DOHH2 (cell line): ENCODE measurements around the gene EMID1.

Experiments
- H3F3A ChIP-seq: fragments of 200-600 bp; sonication (generic), shearing (Covaris generic); 2 replicates; pipeline ENCODE4 v1.6.0; 2016; ENCODE audit warnings: antibody characterized with exemption, mild to moderate bottlenecking; ENCODE audit not compliant: control insufficient read depth, insufficient read depth
- H3K27ac ChIP-seq: fragments of 200-600 bp; sonication (generic); 2 replicates; pipeline ENCODE4 v1.5.1; 2014; ENCODE audit warnings: low read depth, mild to moderate bottlenecking, low read length, moderate library complexity
- H3K27me3 ChIP-seq: fragments of 200-600 bp; sonication (generic); 2 replicates; pipeline ENCODE4 v1.6.1; 2014; ENCODE audit warnings: mild to moderate bottlenecking, low read length, mixed read lengths; ENCODE audit not compliant: control insufficient read depth
- H3K36me3 ChIP-seq: fragments of 200-600 bp; sonication (generic); 2 replicates; pipeline ENCODE4 v1.6.1; 2014; ENCODE audit warnings: mild to moderate bottlenecking, low read length, moderate library complexity, mixed read lengths; ENCODE audit not compliant: control insufficient read depth
- H3K4me1 ChIP-seq: fragments of 200-600 bp; sonication (generic); 2 replicates; pipeline ENCODE4 v1.6.1; 2014; ENCODE audit warnings: mild to moderate bottlenecking, low read length, mixed read lengths; ENCODE audit not compliant: control insufficient read depth
- H3K4me2 ChIP-seq: fragments of 200-600 bp; sonication (generic); 2 replicates; pipeline ENCODE4 v1.6.0; 2014; ENCODE audit warnings: mild to moderate bottlenecking, low read length, moderate library complexity
- H3K4me3 ChIP-seq: fragments of 200-600 bp; sonication (generic); 2 replicates; pipeline ENCODE4 v1.5.1; 2014; ENCODE audit warnings: mild to moderate bottlenecking, low read length, mixed read lengths
- H3K79me2 ChIP-seq: fragments of 200-600 bp; sonication (generic); 2 replicates; pipeline ENCODE4 v1.6.1; 2014; ENCODE audit warnings: mild to moderate bottlenecking, low read length, mixed read lengths; ENCODE audit not compliant: control insufficient read depth
- H3K9me2 ChIP-seq: fragments of 200-600 bp; sonication (generic); replicated peaks from 2 replicates; pipeline ENCODE4 v1.6.1; 2014; ENCODE audit warnings: mild to moderate bottlenecking, low read length, mixed read lengths; ENCODE audit not compliant: control insufficient read depth
- H3K9me3 ChIP-seq: fragments of 200-600 bp; sonication (generic); 2 replicates; pipeline ENCODE4 v1.6.1; 2014; ENCODE audit warnings: antibody characterized with exemption, low read length, mixed read lengths; ENCODE audit not compliant: control insufficient read depth, insufficient read depth
- H4K20me1 ChIP-seq: fragments of 200-600 bp; sonication (generic); 2 replicates; pipeline ENCODE4 v1.6.0; 2014; ENCODE audit warnings: low read depth, mild to moderate bottlenecking, antibody characterized with exemption, low read length, moderate library complexity; ENCODE audit not compliant: control insufficient read depth, insufficient read depth
- CTCF ChIP-seq: fragments of 200-600 bp; sonication (generic); IDR thresholded peaks from one replicate; pipeline ENCODE4 v1.5.1; 2014; ENCODE audit warnings: antibody characterized with exemption, mild to moderate bottlenecking, low read depth, low read length; ENCODE audit not compliant: poor library complexity, severe bottlenecking
- EZH2phosphoT487 ChIP-seq: fragments of 200-600 bp; sonication (generic); IDR thresholded peaks from 2 replicates; pipeline ENCODE4 v1.6.1; 2017; ENCODE audit warnings: borderline replicate concordance, mild to moderate bottlenecking, antibody characterized with exemption, low read length, moderate library complexity, mixed read lengths

EMID1 gene

DNA sequence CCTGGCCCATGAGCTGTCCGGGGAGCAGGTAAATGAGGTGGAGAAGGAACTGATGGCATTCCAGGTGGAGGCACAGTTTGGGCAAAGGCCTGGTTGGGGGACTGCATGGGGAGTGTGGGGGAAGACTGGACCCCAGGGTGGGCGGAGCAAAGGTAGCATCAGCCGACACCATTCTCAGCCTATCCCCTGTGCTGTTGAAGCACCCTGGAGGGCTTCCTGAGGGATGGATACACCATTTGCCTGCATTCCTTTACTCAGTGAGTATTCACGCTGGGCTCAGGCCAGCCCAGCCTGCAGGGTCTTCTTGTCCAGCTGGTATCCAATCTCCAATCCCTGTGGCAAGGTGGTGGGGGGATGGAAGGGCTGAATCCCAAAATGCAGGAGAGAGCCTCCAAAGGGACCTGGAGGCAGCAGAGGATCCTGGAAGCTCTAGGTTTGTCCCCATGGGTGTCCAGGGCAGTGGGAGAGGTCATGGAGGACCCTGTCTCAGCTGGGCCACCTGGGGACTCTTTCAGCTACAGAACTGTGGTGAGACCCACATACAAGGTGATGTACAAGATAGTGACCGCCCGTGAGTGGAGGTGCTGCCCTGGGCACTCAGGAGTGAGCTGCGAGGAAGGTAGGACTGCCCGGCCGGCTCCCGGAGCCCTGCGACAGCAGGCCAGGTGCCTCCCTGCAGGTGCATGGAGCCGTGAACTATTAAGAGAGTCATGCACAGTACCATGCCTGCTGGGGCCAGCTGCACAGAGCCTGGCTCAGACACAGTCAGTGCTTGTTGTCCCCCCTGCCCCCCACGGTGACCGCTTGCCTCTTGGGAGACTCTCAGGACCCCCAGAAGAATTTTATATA, 9.5 kb downstream of the EMID1 start:
- Histone ChIP-seq H3K4me2 (no peak overlapping the region), H3K27me3 (peaks cover 9% of the 10 kb centered on the region), H3K27ac (no peak overlapping the region), H3K36me3 (no peaks in the 10 kb centered on the region), H3F3A (no peaks in the 10 kb centered on the region), H3K9me2 (no peaks in the 10 kb centered on the region), H3K9me3 (no peaks in the 10 kb centered on the region), H3K79me2 (no peaks in the 10 kb centered on the region), H3K4me3 (no peak overlapping the region), H3K4me1 (no peaks in the 10 kb centered on the region), H4K20me1 (no peaks in the 10 kb centered on the region)
- no peak for TF ChIP-seq EZH2phosphoT487
- TF ChIP-seq CTCF: no peak

DNA sequence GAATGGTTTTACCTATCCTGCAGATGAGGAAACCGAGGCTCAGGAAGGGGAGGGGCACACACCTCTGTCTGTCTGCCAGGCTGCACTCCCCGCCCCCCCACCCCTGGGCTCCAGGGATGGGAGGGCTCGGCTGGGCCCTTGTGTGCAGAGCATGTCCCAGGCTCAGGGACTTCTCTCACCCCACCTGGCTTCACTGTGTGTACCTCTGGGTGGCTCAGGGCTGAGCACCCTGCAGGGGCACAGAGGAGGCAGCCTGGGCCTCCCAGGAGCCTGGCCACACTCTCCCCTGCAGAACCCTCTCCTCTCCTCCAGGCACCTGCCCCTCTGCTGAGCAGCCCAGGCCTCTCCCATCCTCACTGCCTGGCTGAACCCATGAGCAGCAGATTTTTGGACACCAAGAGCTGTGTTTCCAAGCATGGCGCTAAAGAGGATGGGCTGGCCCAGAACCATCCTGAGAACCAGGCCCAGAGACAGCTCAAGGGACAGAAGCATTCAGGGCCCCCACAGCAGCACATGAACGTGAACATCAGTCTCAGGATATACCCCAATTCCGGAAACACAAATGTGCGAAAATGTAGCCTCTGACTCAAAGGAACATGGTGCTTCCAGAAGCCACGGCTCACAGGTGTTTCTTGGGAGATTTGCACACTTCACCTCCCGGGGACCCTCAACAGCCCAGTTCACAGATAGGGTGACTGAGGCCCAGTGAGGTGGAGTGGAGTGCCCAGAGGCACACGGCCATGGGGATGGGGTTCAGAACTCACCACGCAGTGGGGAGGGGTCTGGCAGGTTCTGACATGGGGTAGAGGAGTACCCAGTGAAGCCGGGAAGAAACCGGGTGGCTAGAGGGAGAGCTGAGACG, 10.5 kb downstream of the EMID1 start:
- H3F3A ChIP-seq: no peaks in the 10 kb centered on the region
- no peak for TF ChIP-seq CTCF
- TF ChIP-seq EZH2phosphoT487: no peak
- H3K4me3 ChIP-seq: no peak overlapping the region
- no peaks in the 10 kb centered on the region for H3K9me2 ChIP-seq
- H3K27ac ChIP-seq: no peak overlapping the region
- H3K27me3 ChIP-seq: peaks cover 9% of the 10 kb centered on the region
- H3K4me1 ChIP-seq: no peaks in the 10 kb centered on the region
- H3K9me3 ChIP-seq: no peaks in the 10 kb centered on the region
- H3K4me2 ChIP-seq: no peak overlapping the region
- H4K20me1 ChIP-seq: no peaks in the 10 kb centered on the region
- H3K36me3 ChIP-seq: no peaks in the 10 kb centered on the region
- H3K79me2 ChIP-seq: no peaks in the 10 kb centered on the region

GRCh38 chr22:29216873-29217666, 11.4 kb downstream of the EMID1 start:
- TF ChIP-seq EZH2phosphoT487: no peak
- TF ChIP-seq CTCF: no peak
- Histone ChIP-seq H3K4me2 (no peak overlapping the region), H3K36me3 (no peaks in the 10 kb centered on the region), H3K4me1 (no peaks in the 10 kb centered on the region), H3K79me2 (no peaks in the 10 kb centered on the region), H3K4me3 (no peak overlapping the region), H3K9me3 (no peaks in the 10 kb centered on the region), H3K9me2 (no peaks in the 10 kb centered on the region), H3K27ac (no peak overlapping the region), H3F3A (no peaks in the 10 kb centered on the region), H3K27me3 (peaks cover 9% of the 10 kb centered on the region), H4K20me1 (no peaks in the 10 kb centered on the region)
